Pancreas (tissue), 10 donors: Measurements from ENCODE around the gene RCAN1. TPM values are rescaled to one million over a fixed set of nuclear protein-coding genes. Genes with fewer than 3 reads are reported as not detected.
A peak's percentile ranks its signal among the peaks of the same experiment; 100 is the strongest.

Experiments used
- ATAC-seq, 4 donors: fragments of 200-7000 bp; cut with Tn5 transposase; one replicate each; pipeline versions ENCODE4 v1.8.0 to v1.9.1; 2020; ENCODE audit warnings: mild to moderate bottlenecking in 4 of 4, moderate library complexity in 4 of 4
- DNase-seq, 6 donors: peaks; one replicate each; pipeline ENCODE4 v3.0.0-alpha.2; 2020
- FAIRE-seq: peaks from 2 replicates; lab custom pipeline; 2012; peaks lifted over from hg19 to GRCh38; lab: Jason Lieb, UNC
- H3K27ac ChIP-seq, 4 donors: fragments of 200-600 bp; sonication (generic); 1 replicate in 3 of 4; 2 replicates in 1 of 4; pipeline versions ENCODE4 v1.5.0 to v1.8.0; 2020
- H3K27me3 ChIP-seq, 4 donors: fragments of 200-600 bp; one replicate each; pipeline ENCODE4 v1.8.0; 2021
- H3K36me3 ChIP-seq, 3 donors: fragments of 200-600 bp; sonication (generic) in 1 of 3; one replicate each; pipeline versions ENCODE4 v1.5.0 to v1.8.0; 2020 to 2021
- H3K4me1 ChIP-seq, 3 donors: fragments of 200-600 bp; one replicate each; pipeline ENCODE4 v1.8.0; 2021
- H3K4me3 ChIP-seq, 4 donors: fragments of 200-600 bp; sonication (generic) in 2 of 4; one replicate each; pipeline versions ENCODE4 v1.5.0 to v1.8.0; 2020 to 2021
- H3K9me3 ChIP-seq, 4 donors: fragments of 200-600 bp; one replicate each; pipeline ENCODE4 v1.8.0; 2021
- WGBS, 2 donors: extraction: QIAGEN DNeasy Blood & Tissue Kit; methylation state at CpG; one replicate each; pipeline ENCODE4 v1.1.7; 2013; 5-methylcytosine and 5-hydroxymethylcytosine counted together
- intact Hi-C, 3 donors: fragments of 100-400 bp; cut with DNase I; formaldehyde crosslinking; loops; one replicate each; pipeline versions ENCODE4 v1.11.1 to v1.14.2; 2022
- polyA plus RNA-seq, 2 donors: library from polyadenylated mRNA; stranded (reverse); fragments of 200-250 nt; gene quantifications; one replicate each; pipeline ENCODE4 v1.2.3, GENCODE V29; 2013
- total RNA-seq, 6 donors: library from RNA; stranded (reverse); fragmentation: NEBNext Ultra II Directional in 4 of 6; extraction: Animal tissue kit (Norgen Biotek cat#: 25700) in 4 of 6; gene quantifications; one replicate each; pipeline versions ENCODE4 v1.2.1 to v1.2.4, GENCODE V29; 2021 to 2023
- TF ChIP-seq, protein P1 (sequence below), 4 donors: fragments of 200-600 bp; sonication (generic) in 3 of 4; IDR thresholded peaks; one replicate each; pipeline versions ENCODE4 v1.5.0 to v1.8.0; 2021; ENCODE audit warnings: antibody characterized with exemption in 4 of 4
- donor health status: healthy with polysubstance abuse.
- donor health status: DM: no; HTN: no; CAD: no; lungs with moderate emphysema.
- donor health status: DM: no; HTN: no; CAD: no.
- donor health status: control.
- donor health status: control.
- donor health status: Bipolar disorder and iron deficiency.
- donor health status: DM: yes; HTN: yes; CAD: no.
- donor health status: DM: no; HTN: no; CAD: no.
- donor health status: DM: no; HTN: no; CAD: no.
- donor health status: DM: yes; HTN: yes; CAD: no.

Gene RCAN1
- total and polyA plus RNA-seq, 8 donors: 9.5 to 19.7 (median 14.7) TPM

DNA sequence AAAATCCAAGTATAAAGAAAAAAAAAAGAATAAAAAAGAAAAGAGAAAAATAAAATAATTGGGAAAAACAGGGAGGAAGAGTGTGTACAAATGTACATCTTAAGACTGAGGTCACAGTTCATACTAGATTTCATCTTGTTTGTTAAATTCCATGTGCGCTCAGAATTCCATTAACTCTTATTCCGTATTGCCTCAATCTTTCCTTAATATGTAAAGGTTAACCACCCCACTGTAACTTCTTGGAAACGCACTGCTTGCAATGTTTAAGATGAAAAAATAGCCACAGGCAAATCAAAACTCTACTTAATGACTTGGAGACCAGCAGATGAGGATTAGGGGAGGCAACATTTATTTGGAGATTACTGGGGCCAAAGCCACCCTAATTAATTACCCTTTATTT is 79.0 kb downstream of the RCAN1 start:
- intact Hi-C loops: no loop called here
- DNase-seq: no peak
- Histone ChIP-seq H3K4me3 (no peak overlapping the region), H3K4me1 (no peaks in the 10 kb centered on the region), H3K27me3 (no peaks in the 10 kb centered on the region), H3K27ac (no peak overlapping the region), H3K36me3 (no peaks in the 10 kb centered on the region), H3K9me3 (no peaks in the 10 kb centered on the region)
- TF ChIP-seq, protein P1, sequence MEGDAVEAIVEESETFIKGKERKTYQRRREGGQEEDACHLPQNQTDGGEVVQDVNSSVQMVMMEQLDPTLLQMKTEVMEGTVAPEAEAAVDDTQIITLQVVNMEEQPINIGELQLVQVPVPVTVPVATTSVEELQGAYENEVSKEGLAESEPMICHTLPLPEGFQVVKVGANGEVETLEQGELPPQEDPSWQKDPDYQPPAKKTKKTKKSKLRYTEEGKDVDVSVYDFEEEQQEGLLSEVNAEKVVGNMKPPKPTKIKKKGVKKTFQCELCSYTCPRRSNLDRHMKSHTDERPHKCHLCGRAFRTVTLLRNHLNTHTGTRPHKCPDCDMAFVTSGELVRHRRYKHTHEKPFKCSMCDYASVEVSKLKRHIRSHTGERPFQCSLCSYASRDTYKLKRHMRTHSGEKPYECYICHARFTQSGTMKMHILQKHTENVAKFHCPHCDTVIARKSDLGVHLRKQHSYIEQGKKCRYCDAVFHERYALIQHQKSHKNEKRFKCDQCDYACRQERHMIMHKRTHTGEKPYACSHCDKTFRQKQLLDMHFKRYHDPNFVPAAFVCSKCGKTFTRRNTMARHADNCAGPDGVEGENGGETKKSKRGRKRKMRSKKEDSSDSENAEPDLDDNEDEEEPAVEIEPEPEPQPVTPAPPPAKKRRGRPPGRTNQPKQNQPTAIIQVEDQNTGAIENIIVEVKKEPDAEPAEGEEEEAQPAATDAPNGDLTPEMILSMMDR (IDR thresholded peaks at IDR 0.05): no peak
- 89 to 94% methylated on average over 3 of the region's 3 CpGs for WGBS, 2 donors
- ATAC-seq: no peak
- FAIRE-seq: no peak

DNA sequence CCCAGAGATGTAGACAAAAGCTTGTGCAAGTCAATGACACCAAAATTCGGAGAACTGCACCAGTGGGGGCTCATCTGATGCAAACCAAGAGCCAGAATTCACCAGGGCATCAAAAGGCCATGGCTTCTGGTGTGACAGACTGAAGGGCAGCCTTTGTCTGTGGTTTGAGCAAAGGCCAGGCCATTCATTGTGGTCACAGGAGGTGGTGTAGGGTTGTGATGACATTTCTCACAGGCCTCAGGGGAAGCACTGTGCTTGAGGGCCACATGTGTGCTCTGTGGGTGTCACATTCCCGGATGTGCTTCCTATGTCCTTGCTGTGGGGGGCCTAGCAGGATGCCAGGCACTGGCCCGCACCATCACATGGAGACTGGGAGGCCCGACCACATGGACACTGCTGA is 80.4 kb downstream of the RCAN1 start:
- intact Hi-C loops: no loop called here
- peak in 1 of 4 donors; percentile 25 for ATAC-seq
- Histone ChIP-seq H3K4me1 (no peaks in the 10 kb centered on the region), H3K27me3 (no peaks in the 10 kb centered on the region), H3K36me3 (no peaks in the 10 kb centered on the region), H3K4me3 (no peak overlapping the region), H3K9me3 (no peaks in the 10 kb centered on the region), H3K27ac (no peak overlapping the region)
- DNase-seq: no peak
- TF ChIP-seq, protein P1 (IDR thresholded peaks at IDR 0.05): no peak
- 87 to 89% methylated on average over 4 of the region's 4 CpGs for WGBS, 2 donors
- no peak for FAIRE-seq

- ATAC-seq (no peak), DNase-seq (no peak), FAIRE-seq (no peak)
- Histone ChIP-seq H3K27me3 (no peaks in the 10 kb centered on the region), H3K36me3 (no peaks in the 10 kb centered on the region), H3K4me1 (no peaks in the 10 kb centered on the region), H3K9me3 (no peaks in the 10 kb centered on the region), H3K4me3 (no peak overlapping the region), H3K27ac (no peak overlapping the region)
- TF ChIP-seq, protein P1 (IDR thresholded peaks at IDR 0.05): no peak
- 75 to 96% methylated on average over 3 of the region's 3 CpGs for WGBS, 2 donors
- intact Hi-C loops: no loop called here
Observed at GRCh38 chr21:34533938-34534337, 81.0 kb downstream of the RCAN1 start.

DNA sequence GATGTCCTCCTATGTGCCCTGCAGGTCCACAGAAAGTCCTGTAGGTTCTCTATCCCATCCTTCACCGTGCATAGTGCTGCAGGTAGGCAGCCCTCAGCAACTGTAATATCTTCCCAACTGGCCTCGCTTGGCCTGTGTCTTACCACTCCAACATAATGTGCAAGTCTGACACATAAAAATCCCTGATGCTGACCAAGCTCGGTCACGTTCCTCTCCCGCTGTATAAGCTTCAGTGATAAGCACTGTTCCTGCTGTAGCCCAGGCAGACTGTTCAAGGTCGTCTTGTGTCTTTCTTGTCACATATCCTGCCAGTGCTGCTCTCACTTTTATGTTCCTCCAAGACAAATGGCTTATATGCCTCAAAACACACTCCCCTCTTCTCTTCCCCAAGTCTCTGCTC is 83.5 kb downstream of the RCAN1 start:
- WGBS, 2 donors: 60 to 62% methylated on average over 6 of the region's 6 CpGs
- Histone ChIP-seq H3K27me3 (no peaks in the 10 kb centered on the region), H3K4me3 (no peak overlapping the region), H3K4me1 (peaks cover 5 to 16% (median 14%) of the 10 kb centered on the region in 3 donors), H3K36me3 (no peaks in the 10 kb centered on the region), H3K27ac (no peak overlapping the region), H3K9me3 (no peaks in the 10 kb centered on the region)
- FAIRE-seq (no peak), DNase-seq (no peak), ATAC-seq (no peak)
- intact Hi-C loops: no loop called here
- TF ChIP-seq, protein P1 (IDR thresholded peaks at IDR 0.05): no peak

- intact Hi-C loops: no loop called here
- H3K9me3 ChIP-seq: no peaks in the 10 kb centered on the region
- FAIRE-seq (no peak), ATAC-seq (no peak), DNase-seq (no peak)
- no peaks in the 10 kb centered on the region for H3K27me3 ChIP-seq
- peaks cover 5 to 23% (median 21%) of the 10 kb centered on the region in 3 donors for H3K4me1 ChIP-seq
- H3K4me3 ChIP-seq: no peak overlapping the region
- H3K27ac ChIP-seq: no peak overlapping the region
- no peaks in the 10 kb centered on the region for H3K36me3 ChIP-seq
- TF ChIP-seq, protein P1 (IDR thresholded peaks at IDR 0.05): no peak
Observed at GRCh38 chr21:34530261-34530660, 84.7 kb downstream of the RCAN1 start.
